Measurements from ENCODE around the gene CD96. TPM values are rescaled to one million over a fixed set of nuclear protein-coding genes. Genes with fewer than 3 reads are reported as not detected.

The CD96 gene
- total RNA-seq, 1 donor from 2014 or later: 0.61 TPM

- DNase-seq (ENCODE audit: low read depth) (peak; percentile 71), FAIRE-seq (no peak)
- no peak overlapping the region for H3K4me3 ChIP-seq (ENCODE audit: insufficient read depth, low read depth, low read length)
These were observed 43.2 kb downstream of the CD96 start for GRCh38 chr3:111585217-111585616.

GRCh38 chr3:111588527-111588926 lies 46.5 kb downstream of the CD96 start:
- Histone ChIP-seq H4K20me1 (ENCODE audit: insufficient read depth, low read length) (no peaks in the 10 kb centered on the region), H3K9ac (ENCODE audit: low read length) (no peak overlapping the region), H3K4me1 (ENCODE audit: insufficient read depth, low read length) (peaks cover 38% of the 10 kb centered on the region), H2AFZ (ENCODE audit: low read depth, low read length) (no peak overlapping the region), H3K4me3 (ENCODE audit: insufficient read depth, low read depth, low read length) (no peak overlapping the region), H3K4me2 (ENCODE audit: low read length) (no peak overlapping the region), H3K27me3 (ENCODE audit: insufficient read depth, low read length) (no peaks in the 10 kb centered on the region), H3K36me3 (ENCODE audit: insufficient read depth, low read length) (no peaks in the 10 kb centered on the region), H3K27ac (ENCODE audit: low read depth, low read length) (no peak overlapping the region), H3K9me3 (ENCODE audit: insufficient read depth, low read depth, low read length) (no peaks in the 10 kb centered on the region), H3K79me2 (ENCODE audit: insufficient read depth, low read length) (no peaks in the 10 kb centered on the region)
- Mint-ChIP-seq H3K4me1 (ENCODE audit: low read depth, unreplicated experiment) (peaks cover 40% of the 10 kb centered on the region), H3K27me3 (ENCODE audit: low read depth, unreplicated experiment) (no peaks in the 10 kb centered on the region), H3K4me3 (ENCODE audit: unreplicated experiment) (no peak overlapping the region), H3K27ac (ENCODE audit: unreplicated experiment) (no peak overlapping the region), H3K9me3 (ENCODE audit: unreplicated experiment) (peaks cover 7% of the 10 kb centered on the region), H3K36me3 (ENCODE audit: low read depth, unreplicated experiment) (peaks cover 3% of the 10 kb centered on the region)
- FAIRE-seq: no peak
- DNase-seq (ENCODE audit: low read depth): no peak
- TF ChIP-seq CTCF (IDR thresholded peaks at IDR 0.05; ENCODE audit: insufficient read depth, low read depth, low read length) (no peak), EZH2 (IDR thresholded peaks at IDR 0.05; ENCODE audit: insufficient read depth, low read length) (no peak)

More at GRCh38 chr3:111585217-111585616, 43.2 kb downstream of the CD96 start:
- no peak overlapping the region for H3K4me3 Mint-ChIP-seq (ENCODE audit: unreplicated experiment)
- H3K4me1 ChIP-seq (ENCODE audit: insufficient read depth, low read length): peaks cover 33% of the 10 kb centered on the region
- peaks cover 39% of the 10 kb centered on the region for H3K4me1 Mint-ChIP-seq (ENCODE audit: low read depth, unreplicated experiment)
- H3K9me3 ChIP-seq (ENCODE audit: insufficient read depth, low read depth, low read length): no peaks in the 10 kb centered on the region
- H3K36me3 Mint-ChIP-seq (ENCODE audit: low read depth, unreplicated experiment): peaks cover 3% of the 10 kb centered on the region
- no peak overlapping the region for H3K4me2 ChIP-seq (ENCODE audit: low read length)
- no peaks in the 10 kb centered on the region for H3K79me2 ChIP-seq (ENCODE audit: insufficient read depth, low read length)
- TF ChIP-seq EZH2 (IDR thresholded peaks at IDR 0.05; ENCODE audit: insufficient read depth, low read length): no peak
- TF ChIP-seq CTCF (IDR thresholded peaks at IDR 0.05; ENCODE audit: insufficient read depth, low read depth, low read length): no peak
- H3K27me3 ChIP-seq (ENCODE audit: insufficient read depth, low read length): no peaks in the 10 kb centered on the region
- H3K27ac ChIP-seq (ENCODE audit: low read depth, low read length): no peak overlapping the region
- H3K27me3 Mint-ChIP-seq (ENCODE audit: low read depth, unreplicated experiment): no peaks in the 10 kb centered on the region
- H3K36me3 ChIP-seq (ENCODE audit: insufficient read depth, low read length): no peaks in the 10 kb centered on the region
- peaks cover 7% of the 10 kb centered on the region for H3K9me3 Mint-ChIP-seq (ENCODE audit: unreplicated experiment)
- no peaks in the 10 kb centered on the region for H4K20me1 ChIP-seq (ENCODE audit: insufficient read depth, low read length)
- no peak overlapping the region for H3K9ac ChIP-seq (ENCODE audit: low read length)
- no peak overlapping the region for H3K27ac Mint-ChIP-seq (ENCODE audit: unreplicated experiment)
- H2AFZ ChIP-seq (ENCODE audit: low read depth, low read length): no peak overlapping the region

GRCh38 chr3:111589303-111590142 lies 47.5 kb downstream of the CD96 start:
- no peaks in the 10 kb centered on the region for H3K9me3 Mint-ChIP-seq (ENCODE audit: unreplicated experiment)
- Histone ChIP-seq H3K9ac (ENCODE audit: low read length) (no peak overlapping the region), H2AFZ (ENCODE audit: low read depth, low read length) (no peak overlapping the region), H3K27me3 (ENCODE audit: insufficient read depth, low read length) (no peaks in the 10 kb centered on the region), H3K4me2 (ENCODE audit: low read length) (peak overlapping the region; percentile 1), H3K4me3 (ENCODE audit: insufficient read depth, low read depth, low read length) (no peak overlapping the region), H4K20me1 (ENCODE audit: insufficient read depth, low read length) (no peaks in the 10 kb centered on the region), H3K79me2 (ENCODE audit: insufficient read depth, low read length) (no peaks in the 10 kb centered on the region), H3K4me1 (ENCODE audit: insufficient read depth, low read length) (peaks cover 48% of the 10 kb centered on the region), H3K27ac (ENCODE audit: low read depth, low read length) (no peak overlapping the region), H3K36me3 (ENCODE audit: insufficient read depth, low read length) (no peaks in the 10 kb centered on the region), H3K9me3 (ENCODE audit: insufficient read depth, low read depth, low read length) (no peaks in the 10 kb centered on the region)
- H3K36me3 Mint-ChIP-seq (ENCODE audit: low read depth, unreplicated experiment): peaks cover 2% of the 10 kb centered on the region
- no peak for TF ChIP-seq EZH2 (IDR thresholded peaks at IDR 0.05; ENCODE audit: insufficient read depth, low read length)
- TF ChIP-seq CTCF (IDR thresholded peaks at IDR 0.05; ENCODE audit: insufficient read depth, low read depth, low read length): no peak
- peaks cover 44% of the 10 kb centered on the region for H3K4me1 Mint-ChIP-seq (ENCODE audit: low read depth, unreplicated experiment)
- no peaks in the 10 kb centered on the region for H3K27me3 Mint-ChIP-seq (ENCODE audit: low read depth, unreplicated experiment)
- no peak overlapping the region for H3K27ac Mint-ChIP-seq (ENCODE audit: unreplicated experiment)
- DNase-seq (ENCODE audit: low read depth): peak; percentile 65
- no peak for FAIRE-seq
- H3K4me3 Mint-ChIP-seq (ENCODE audit: unreplicated experiment): no peak overlapping the region
